ENCODE measurements around the gene BACH2. TPM values are rescaled to one million over a fixed set of nuclear protein-coding genes. Genes with fewer than 3 reads are reported as not detected.

BACH2 gene
- total and polyA plus RNA-seq, 2 of the 8 experiments (the other 6 are each of a cell fraction or from before 2014, with no cell fraction given) = 1.9 to 5.9 TPM

GRCh38 chr6:90303039-90303438 is 6.4 kb upstream of the BACH2 start:
- Histone ChIP-seq H3K23ac (ENCODE audit: insufficient read length) (no peak overlapping the region), H2BK20ac (ENCODE audit: low read length) (0 out of 2 replicates have a peak overlapping the region, but pooled peaks have one; percentile 34), H3K4me3 (ENCODE audit: extremely low read depth in 1 of 4, insufficient read depth in 2 of 4, low read depth in 3 of 4, low read length in 4 of 4) (no peak overlapping the region), H4K20me1 (replicated peaks in 1 of 2; ENCODE audit: control insufficient read depth in 1 of 2, insufficient read depth in 2 of 2, low read length in 2 of 2) (no peaks in the 10 kb centered on the region), H3K18ac (ENCODE audit: extremely low read depth, low read length) (peak overlapping the region; percentile 49; the same call in 1 of the 2 replicates), H3K36me3 (ENCODE audit: control insufficient read depth in 2 of 4, insufficient read depth in 4 of 4, low read length in 3 of 4) (no peaks in the 10 kb centered on the region), H2AFZ (ENCODE audit: low read length) (peak overlapping the region; percentile 52; the same call in 1 of the 2 replicates), H3K9me3 (ENCODE audit: insufficient read depth in 2 of 2, low read depth in 1 of 2, low read length in 1 of 2) (no peaks in the 10 kb centered on the region), H3K79me1 (ENCODE audit: low read depth, low read length) (no peaks in the 10 kb centered on the region), H3K79me2 (ENCODE audit: control insufficient read depth in 1 of 2, insufficient read depth in 2 of 2, low read length in 2 of 2) (no peaks in the 10 kb centered on the region), H3K14ac (ENCODE audit: insufficient read length) (no peak overlapping the region), H4K5ac (ENCODE audit: insufficient read length, low read depth, low read length) (no peak overlapping the region), H3K4me2 (ENCODE audit: insufficient read depth in 1 of 2, low read depth in 2 of 2, low read length in 2 of 2) (no peak overlapping the region), H3K56ac (replicated peaks; ENCODE audit: insufficient read length, low read depth, low read length) (no peak overlapping the region), H3K27me3 (replicated peaks in 1 of 4; ENCODE audit: control insufficient read depth in 3 of 4, extremely low read depth in 1 of 4, insufficient read depth in 3 of 4, low read length in 3 of 4) (peaks cover 0 to 2% (median under 1%) of the 10 kb centered on the region in 4 experiments; a peak in 2 of 7 replicates), H2BK12ac (ENCODE audit: low read depth, low read length) (peak overlapping the region; percentile 42; the same call in 1 of the 2 replicates), H2BK15ac (ENCODE audit: low read length) (0 out of 2 replicates have a peak overlapping the region, but pooled peaks have one; percentile 35), H2AK5ac (ENCODE audit: low read depth, low read length) (no peak overlapping the region), H4K8ac (ENCODE audit: extremely low read depth, insufficient read depth, low read length) (no peak overlapping the region), H4K91ac (replicated peaks; ENCODE audit: insufficient read length, low read length) (no peak overlapping the region), H3K27ac (ENCODE audit: low read depth, low read length) (no peak overlapping the region), H2BK5ac (ENCODE audit: low read depth, low read length) (no peak overlapping the region), H3K4me1 (replicated peaks in 1 of 4; ENCODE audit: control insufficient read depth in 3 of 4, insufficient read depth in 4 of 4, low read length in 3 of 4) (peaks cover 3 to 11% (median 6%) of the 10 kb centered on the region in 4 experiments), H3K4ac (replicated peaks; ENCODE audit: insufficient read length, low read depth, low read length) (no peak overlapping the region), H2BK120ac (replicated peaks; ENCODE audit: low read depth, low read length) (no peak overlapping the region), H3K23me2 (ENCODE audit: low read depth, low read length) (no peaks in the 10 kb centered on the region), H3K9ac (replicated peaks in 1 of 4; ENCODE audit: extremely low read depth in 1 of 4, low read depth in 3 of 4, low read length in 3 of 4) (no peak overlapping the region)
- ChIA-PET POLR2A (ENCODE audit: partially characterized antibody) (no interaction called here), CTCF (ENCODE audit: partially characterized antibody) (interaction anchor here (1.1 to 2.3 kb wide), 5 partner anchors 90 to 362 kb away, joined by 3 to 9 read pairs (median 5); no protein-coding TSS in a partner anchor)
- FAIRE-seq = no peak
- TF ChIP-seq FOSL1 (IDR thresholded peaks at IDR 0.05; ENCODE audit: insufficient read depth, low read depth, low read length) = no peak
- no peak for TF ChIP-seq SP4 (IDR thresholded peaks at IDR 0.05; ENCODE audit: low read length)
- no peak for TF ChIP-seq EZH2 (IDR thresholded peaks at IDR 0.05; ENCODE audit: low read depth, low read length, severe bottlenecking)
- no peak for TF ChIP-seq CHD1 (IDR thresholded peaks at IDR 0.05; ENCODE audit: low read depth, low read length)
- no peak for TF ChIP-seq SIN3A (conservative IDR thresholded peaks at IDR 0.05 in 1 of 2, IDR thresholded peaks at IDR 0.05 in 1 of 2; ENCODE audit: low read depth in 1 of 2, low read length in 2 of 2)
- TF ChIP-seq RAD21 (IDR thresholded peaks at IDR 0.05 in 1 of 2, conservative IDR thresholded peaks at IDR 0.05 in 1 of 2; ENCODE audit: low read depth in 2 of 2, low read length in 2 of 2) = no peak
- no peak for TF ChIP-seq POLR2A (IDR thresholded peaks at IDR 0.05; ENCODE audit: control extremely low read depth in 1 of 2, low read depth in 2 of 2, low read length in 2 of 2)
- TF ChIP-seq SP1 (IDR thresholded peaks at IDR 0.05; ENCODE audit: low read depth, low read length) = no peak
- 46% methylated on average over 2 of the region's 2 CpGs; no CpG with 5 or more reads in 1 of the 2 experiments for WGBS, 2 experiments (ENCODE audit: extremely low coverage in 1 of 2, insufficient coverage in 1 of 2, insufficient read length in 1 of 2, insufficient replicate concordance in 2 of 2, low coverage in 1 of 2, low lambda C conversion rate in 2 of 2, missing lambda C conversion rate in 1 of 2)
- no peak for DNase-seq (ENCODE audit: low read depth in 1 of 2, low spot score in 2 of 2)
